SK-N-SH (cell line): ENCODE data around the gene PERCC1. TPM values are rescaled to one million over a fixed set of nuclear protein-coding genes. Genes with fewer than 3 reads are reported as not detected.

Experiments
- CTCF ChIA-PET: fragments of 300-600, 350-600 bp; formaldehyde crosslinking; extraction: SDS; loops from one replicate; lab custom pipeline; 2021; lab: Yijun Ruan, JAX
- POLR2A ChIA-PET: fragments of 350-600 bp; sonication (Branson Sonifier 250); formaldehyde crosslinking; extraction: SDS; loops from one replicate; lab custom pipeline; 2020; ENCODE audit warnings: antibody characterized with exemption, inconsistent platforms; lab: Yijun Ruan, JAX
- DNase-seq: peaks from one replicate; pipeline ENCODE4 v3.0.0; 2012
- H2AFZ ChIP-seq: fragments of 200-600 bp; sonication (generic); 2 replicates; pipeline ENCODE4 v1.8.1; 2016; ENCODE audit warnings: antibody characterized with exemption, mild to moderate bottlenecking, low read depth
- H3F3A ChIP-seq: fragments of 200-600 bp; sonication (generic); replicated peaks from 2 replicates; pipeline ENCODE3; 2016; ENCODE audit warnings: antibody characterized with exemption, mild to moderate bottlenecking; ENCODE audit not compliant: insufficient read depth
- H3K27ac ChIP-seq, 2 experiments: fragments of 200-500 bp in 1 of 2; fragments of 200-600 bp in 1 of 2; sonication (Bioruptor generic) in 1 of 2; sonication (generic), shearing (Covaris generic) in 1 of 2; 2 replicates each; pipeline versions ENCODE4 v1.5.1 to v1.6.1; 2014 to 2016; ENCODE audit warnings: low read depth in 2 of 2, inconsistent platforms in 1 of 2, low read length in 1 of 2, mild to moderate bottlenecking in 1 of 2, mixed read lengths in 1 of 2
- H3K27me3 ChIP-seq: fragments of 200-600 bp; sonication (generic), shearing (Covaris generic); 2 replicates; pipeline ENCODE4 v1.6.1; 2016; ENCODE audit warnings: mixed run types; ENCODE audit not compliant: insufficient read depth
- H3K36me3 ChIP-seq, 2 experiments: fragments of 200-500 bp in 1 of 2; fragments of 200-600 bp in 1 of 2; sonication (Bioruptor generic) in 1 of 2; sonication (generic) in 1 of 2; replicated peaks in 1 of 2; 2 replicates each; pipeline versions ENCODE3 to v1.5.1; 2014 to 2016; ENCODE audit warnings: low read length in 1 of 2, mild to moderate bottlenecking in 1 of 2; ENCODE audit not compliant: insufficient read depth in 2 of 2, control insufficient read depth in 1 of 2
- H3K4me1 ChIP-seq, 2 experiments: fragments of 200-500 bp in 1 of 2; fragments of 200-600 bp in 1 of 2; sonication (Bioruptor generic) in 1 of 2; sonication (generic), shearing (Covaris generic) in 1 of 2; 2 replicates each; pipeline versions ENCODE4 v1.5.1 to v1.6.1; 2014 to 2016; ENCODE audit warnings: low read depth in 1 of 2, low read length in 1 of 2, mixed run types in 1 of 2; ENCODE audit not compliant: insufficient read depth in 2 of 2, control insufficient read depth in 1 of 2
- H3K4me2 ChIP-seq: fragments of 200-600 bp; sonication (generic), shearing (Covaris generic); 2 replicates; pipeline ENCODE4 v1.6.1; 2017; ENCODE audit warnings: mixed run types
- H3K4me3 ChIP-seq, 2 experiments: fragments of 200-500 bp in 1 of 2; fragments of 200-600 bp in 1 of 2; sonication (Bioruptor generic) in 1 of 2; sonication (generic), shearing (Covaris generic) in 1 of 2; 2 replicates each; pipeline versions ENCODE4 v1.5.1 to v1.8.1; 2014 to 2016; ENCODE audit warnings: low read depth in 2 of 2, inconsistent platforms in 1 of 2, low read length in 1 of 2, mild to moderate bottlenecking in 1 of 2, mixed read lengths in 1 of 2, moderate library complexity in 1 of 2
- H3K79me2 ChIP-seq: fragments of 200-600 bp; sonication (generic); 2 replicates; pipeline ENCODE4 v1.8.1; 2017; ENCODE audit warnings: mild to moderate bottlenecking; ENCODE audit not compliant: insufficient read depth
- H3K9ac ChIP-seq: fragments of 200-600 bp; sonication (generic); 2 replicates; pipeline ENCODE4 v1.6.1; 2017; ENCODE audit warnings: mixed run types
- H3K9me2 ChIP-seq: fragments of 200-600 bp; sonication (generic); 2 replicates; pipeline ENCODE4 v1.6.1; 2017; ENCODE audit warnings: mixed run types
- H3K9me3 ChIP-seq: fragments of 200-600 bp; sonication (generic); 2 replicates; pipeline ENCODE4 v1.6.1; 2017; ENCODE audit warnings: mixed run types, mild to moderate bottlenecking, moderate library complexity
- H4K20me1 ChIP-seq: fragments of 200-600 bp; sonication (generic); 2 replicates; pipeline ENCODE4 v1.6.1; 2017; ENCODE audit warnings: mild to moderate bottlenecking, mixed run types; ENCODE audit not compliant: insufficient read depth
- CHD2 ChIP-seq: fragments of 150-350 bp; IDR thresholded peaks from 2 replicates; pipeline ENCODE4 v1.6.1; 2018; ENCODE audit warnings: low read length; ENCODE audit not compliant: partially characterized antibody
- EZH2phosphoT487 ChIP-seq: fragments of 200-600 bp; sonication (generic); IDR thresholded peaks from 2 replicates; pipeline ENCODE4 v1.6.1; 2017; ENCODE audit warnings: low read depth, mixed run types, mild to moderate bottlenecking, antibody characterized with exemption, moderate library complexity, borderline replicate concordance
- GABPA ChIP-seq: IDR thresholded peaks from 2 replicates; pipeline ENCODE4 v1.4.0; 2012; ENCODE audit warnings: low read depth, mild to moderate bottlenecking
- GATA2 ChIP-seq: sonication (generic); formaldehyde crosslinking; IDR thresholded peaks from 2 replicates; pipeline ENCODE4 v1.5.0; 2020; ENCODE audit warnings: mild to moderate bottlenecking, missing genetic modification reagents
- JUND ChIP-seq: IDR thresholded peaks from 2 replicates; pipeline ENCODE4 v1.4.0; 2012
- NFIC ChIP-seq: IDR thresholded peaks from 2 replicates; pipeline ENCODE4 v1.4.0; 2012; ENCODE audit warnings: borderline replicate concordance
- POLR2AphosphoS5 ChIP-seq: IDR thresholded peaks from 2 replicates; pipeline ENCODE4 v1.6.1; 2012; ENCODE audit warnings: low read depth, low read length
- RCOR1 ChIP-seq: fragments of 150-350 bp; IDR thresholded peaks from 2 replicates; pipeline ENCODE4 v1.6.1; 2017; ENCODE audit warnings: antibody characterized with exemption, low read length
- RFX5 ChIP-seq: IDR thresholded peaks from 2 replicates; pipeline ENCODE4 v1.6.1; 2012; ENCODE audit warnings: mild to moderate bottlenecking, improper control_type of control experiment, low read length
- SIN3A ChIP-seq: IDR thresholded peaks from 2 replicates; pipeline ENCODE4 v1.6.1; 2012; ENCODE audit warnings: low read depth, mild to moderate bottlenecking, low read length, moderate library complexity, borderline replicate concordance
- SMC3 ChIP-seq: IDR thresholded peaks from 2 replicates; pipeline ENCODE4 v1.6.1; 2012; ENCODE audit warnings: low read depth, low read length, improper control_type of control experiment
- TAF1 ChIP-seq: IDR thresholded peaks from 2 replicates; pipeline ENCODE4 v1.6.1; 2012; ENCODE audit warnings: low read depth, mild to moderate bottlenecking, low read length, moderate library complexity, borderline replicate concordance
- TCF12 ChIP-seq: IDR thresholded peaks from 2 replicates; pipeline ENCODE4 v1.4.0; 2012
- TEAD4 ChIP-seq: IDR thresholded peaks from 2 replicates; pipeline ENCODE4 v1.4.0; 2012; ENCODE audit warnings: mild to moderate bottlenecking, borderline replicate concordance; ENCODE audit not compliant: insufficient read depth
- YY1 ChIP-seq: IDR thresholded peaks from 2 replicates; pipeline ENCODE4 v1.4.0; 2012; ENCODE audit warnings: low read depth, mild to moderate bottlenecking
- WGBS: methylation state at CpG from one replicate; pipeline ENCODE4 v1.1.6; 2017; ENCODE audit warnings: low lambda C conversion rate; 5-methylcytosine and 5-hydroxymethylcytosine counted together
- polyA plus RNA-seq, 3 experiments: library from polyadenylated mRNA; depleted of rRNA; stranded (reverse); fragments of >200 nt; gene quantifications; 2 replicates each; pipeline ENCODE4 v1.2.3, GENCODE V29; 2012
- TF ChIP-seq, protein P1 (sequence below): fragments of 200-600 bp; sonication (generic); IDR thresholded peaks from 2 replicates; pipeline ENCODE4 v1.6.1; 2017; ENCODE audit warnings: antibody characterized with exemption, mild to moderate bottlenecking, moderate library complexity
- TF ChIP-seq, protein P2 (sequence below): IDR thresholded peaks from 2 replicates; pipeline ENCODE4 v1.4.0; 2012; ENCODE audit warnings: low read depth
- TF ChIP-seq, protein P3 (sequence below): IDR thresholded peaks from 2 replicates; pipeline ENCODE4 v1.4.0; 2012; ENCODE audit warnings: low read depth, borderline replicate concordance
- TF ChIP-seq, protein P4 (sequence below): fragments of 150-350 bp; IDR thresholded peaks from 2 replicates; pipeline ENCODE4 v1.6.1; 2016; ENCODE audit warnings: mild to moderate bottlenecking, low read depth, low read length
- TF ChIP-seq, protein P5 (sequence below): IDR thresholded peaks from 2 replicates; pipeline ENCODE4 v1.6.1; 2012; ENCODE audit warnings: mild to moderate bottlenecking, low read depth, low read length, moderate library complexity

The PERCC1 gene
- polyA plus RNA-seq, 1 of the 3 experiments (the other 2 are of a cell fraction), result not detected

DNA sequence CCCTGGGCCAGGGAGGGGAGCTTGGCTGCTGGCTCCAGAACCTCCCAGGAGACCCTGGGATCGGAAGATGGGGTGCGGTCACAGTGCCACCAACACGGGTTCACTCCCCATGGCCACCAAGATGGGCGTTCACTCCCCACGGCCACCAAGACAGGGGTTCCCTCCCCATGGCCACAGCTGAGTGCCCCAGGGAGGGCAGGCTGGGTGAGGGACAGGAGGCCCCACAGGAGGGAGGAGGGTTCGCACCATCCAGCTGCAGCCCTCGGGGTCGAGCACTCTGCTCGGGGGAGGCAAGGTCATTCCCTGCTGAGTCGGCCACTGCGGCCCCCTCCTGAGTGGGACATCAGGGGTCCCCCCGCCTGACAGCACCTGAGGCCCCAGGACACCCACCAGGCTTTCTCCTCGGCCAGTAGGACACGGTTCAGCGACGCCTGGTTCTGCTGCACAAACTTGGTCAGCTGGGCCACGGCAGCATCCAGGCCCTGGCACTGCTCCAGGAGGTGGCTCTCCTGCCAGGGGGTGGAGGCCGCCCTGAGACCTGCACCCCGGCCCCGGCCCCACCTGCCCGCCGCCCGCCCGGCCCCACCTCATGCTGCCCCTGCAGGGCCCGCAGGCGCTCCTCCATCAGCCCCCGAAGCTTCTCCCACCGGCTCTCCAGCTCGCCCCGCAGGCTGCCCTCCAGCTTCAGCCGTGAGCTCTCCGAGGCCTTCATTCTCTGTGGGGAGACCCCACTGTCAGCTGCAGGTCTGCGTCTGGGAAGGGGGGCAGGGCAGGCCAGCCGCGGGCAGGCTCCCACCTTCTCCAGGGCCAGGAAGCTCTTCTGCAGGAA, 7.6 kb downstream of the PERCC1 start:
- H3K4me3 ChIP-seq, result no peak overlapping the region
- WGBS, result 86% methylated on average over 19 of the region's 35 CpGs
- ChIA-PET POLR2A (interaction anchor here (1.2 kb wide), 1 partner anchor 8 kb away, joined by 3 read pairs; the partner anchor contains the start of gene PERCC1), CTCF (interaction anchor here (0.7 kb wide), 1 partner anchor 26 kb away, joined by 4 read pairs; no protein-coding TSS in a partner anchor)
- no peaks in the 10 kb centered on the region for H4K20me1 ChIP-seq
- H3K4me2 ChIP-seq, result no peak overlapping the region
- no peaks in the 10 kb centered on the region for H3K9me2 ChIP-seq
- no peak overlapping the region for H3K9ac ChIP-seq
- no peaks in the 10 kb centered on the region for H3K9me3 ChIP-seq
- H3F3A ChIP-seq, result no peaks in the 10 kb centered on the region
- H3K4me1 ChIP-seq, result no peaks in the 10 kb centered on the region; a peak in 1 of 4 replicates
- no peak overlapping the region for H2AFZ ChIP-seq
- no peaks in the 10 kb centered on the region for H3K27me3 ChIP-seq
- no peaks in the 10 kb centered on the region for H3K79me2 ChIP-seq
- H3K27ac ChIP-seq, result no peak overlapping the region
- DNase-seq, result no peak
- no peaks in the 10 kb centered on the region for H3K36me3 ChIP-seq
- no peak for TF ChIP-seq RCOR1
- no peak for TF ChIP-seq EZH2phosphoT487
- TF ChIP-seq TCF12, result no peak
- no peak for TF ChIP-seq NFIC
- no peak for TF ChIP-seq CHD2
- TF ChIP-seq SIN3A, result no peak
- no peak for TF ChIP-seq GABPA
- TF ChIP-seq, protein P1, sequence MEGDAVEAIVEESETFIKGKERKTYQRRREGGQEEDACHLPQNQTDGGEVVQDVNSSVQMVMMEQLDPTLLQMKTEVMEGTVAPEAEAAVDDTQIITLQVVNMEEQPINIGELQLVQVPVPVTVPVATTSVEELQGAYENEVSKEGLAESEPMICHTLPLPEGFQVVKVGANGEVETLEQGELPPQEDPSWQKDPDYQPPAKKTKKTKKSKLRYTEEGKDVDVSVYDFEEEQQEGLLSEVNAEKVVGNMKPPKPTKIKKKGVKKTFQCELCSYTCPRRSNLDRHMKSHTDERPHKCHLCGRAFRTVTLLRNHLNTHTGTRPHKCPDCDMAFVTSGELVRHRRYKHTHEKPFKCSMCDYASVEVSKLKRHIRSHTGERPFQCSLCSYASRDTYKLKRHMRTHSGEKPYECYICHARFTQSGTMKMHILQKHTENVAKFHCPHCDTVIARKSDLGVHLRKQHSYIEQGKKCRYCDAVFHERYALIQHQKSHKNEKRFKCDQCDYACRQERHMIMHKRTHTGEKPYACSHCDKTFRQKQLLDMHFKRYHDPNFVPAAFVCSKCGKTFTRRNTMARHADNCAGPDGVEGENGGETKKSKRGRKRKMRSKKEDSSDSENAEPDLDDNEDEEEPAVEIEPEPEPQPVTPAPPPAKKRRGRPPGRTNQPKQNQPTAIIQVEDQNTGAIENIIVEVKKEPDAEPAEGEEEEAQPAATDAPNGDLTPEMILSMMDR, result no peak
- TF ChIP-seq, protein P2, sequence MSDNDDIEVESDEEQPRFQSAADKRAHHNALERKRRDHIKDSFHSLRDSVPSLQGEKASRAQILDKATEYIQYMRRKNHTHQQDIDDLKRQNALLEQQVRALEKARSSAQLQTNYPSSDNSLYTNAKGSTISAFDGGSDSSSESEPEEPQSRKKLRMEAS, result no peak
- TF ChIP-seq JUND, result no peak
- TF ChIP-seq GATA2 (CRISPR knock-in tag), result no peak
- TF ChIP-seq YY1, result no peak
- TF ChIP-seq, protein P3, sequence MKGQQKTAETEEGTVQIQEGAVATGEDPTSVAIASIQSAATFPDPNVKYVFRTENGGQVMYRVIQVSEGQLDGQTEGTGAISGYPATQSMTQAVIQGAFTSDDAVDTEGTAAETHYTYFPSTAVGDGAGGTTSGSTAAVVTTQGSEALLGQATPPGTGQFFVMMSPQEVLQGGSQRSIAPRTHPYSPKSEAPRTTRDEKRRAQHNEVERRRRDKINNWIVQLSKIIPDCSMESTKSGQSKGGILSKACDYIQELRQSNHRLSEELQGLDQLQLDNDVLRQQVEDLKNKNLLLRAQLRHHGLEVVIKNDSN, result no peak
- TF ChIP-seq RFX5, result no peak
- no peak for TF ChIP-seq TEAD4
- TF ChIP-seq POLR2AphosphoS5, result no peak
- TF ChIP-seq, protein P4, sequence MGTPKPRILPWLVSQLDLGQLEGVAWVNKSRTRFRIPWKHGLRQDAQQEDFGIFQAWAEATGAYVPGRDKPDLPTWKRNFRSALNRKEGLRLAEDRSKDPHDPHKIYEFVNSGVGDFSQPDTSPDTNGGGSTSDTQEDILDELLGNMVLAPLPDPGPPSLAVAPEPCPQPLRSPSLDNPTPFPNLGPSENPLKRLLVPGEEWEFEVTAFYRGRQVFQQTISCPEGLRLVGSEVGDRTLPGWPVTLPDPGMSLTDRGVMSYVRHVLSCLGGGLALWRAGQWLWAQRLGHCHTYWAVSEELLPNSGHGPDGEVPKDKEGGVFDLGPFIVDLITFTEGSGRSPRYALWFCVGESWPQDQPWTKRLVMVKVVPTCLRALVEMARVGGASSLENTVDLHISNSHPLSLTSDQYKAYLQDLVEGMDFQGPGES, result no peak
- no peak for TF ChIP-seq TAF1
- no peak for TF ChIP-seq SMC3
- TF ChIP-seq, protein P5, sequence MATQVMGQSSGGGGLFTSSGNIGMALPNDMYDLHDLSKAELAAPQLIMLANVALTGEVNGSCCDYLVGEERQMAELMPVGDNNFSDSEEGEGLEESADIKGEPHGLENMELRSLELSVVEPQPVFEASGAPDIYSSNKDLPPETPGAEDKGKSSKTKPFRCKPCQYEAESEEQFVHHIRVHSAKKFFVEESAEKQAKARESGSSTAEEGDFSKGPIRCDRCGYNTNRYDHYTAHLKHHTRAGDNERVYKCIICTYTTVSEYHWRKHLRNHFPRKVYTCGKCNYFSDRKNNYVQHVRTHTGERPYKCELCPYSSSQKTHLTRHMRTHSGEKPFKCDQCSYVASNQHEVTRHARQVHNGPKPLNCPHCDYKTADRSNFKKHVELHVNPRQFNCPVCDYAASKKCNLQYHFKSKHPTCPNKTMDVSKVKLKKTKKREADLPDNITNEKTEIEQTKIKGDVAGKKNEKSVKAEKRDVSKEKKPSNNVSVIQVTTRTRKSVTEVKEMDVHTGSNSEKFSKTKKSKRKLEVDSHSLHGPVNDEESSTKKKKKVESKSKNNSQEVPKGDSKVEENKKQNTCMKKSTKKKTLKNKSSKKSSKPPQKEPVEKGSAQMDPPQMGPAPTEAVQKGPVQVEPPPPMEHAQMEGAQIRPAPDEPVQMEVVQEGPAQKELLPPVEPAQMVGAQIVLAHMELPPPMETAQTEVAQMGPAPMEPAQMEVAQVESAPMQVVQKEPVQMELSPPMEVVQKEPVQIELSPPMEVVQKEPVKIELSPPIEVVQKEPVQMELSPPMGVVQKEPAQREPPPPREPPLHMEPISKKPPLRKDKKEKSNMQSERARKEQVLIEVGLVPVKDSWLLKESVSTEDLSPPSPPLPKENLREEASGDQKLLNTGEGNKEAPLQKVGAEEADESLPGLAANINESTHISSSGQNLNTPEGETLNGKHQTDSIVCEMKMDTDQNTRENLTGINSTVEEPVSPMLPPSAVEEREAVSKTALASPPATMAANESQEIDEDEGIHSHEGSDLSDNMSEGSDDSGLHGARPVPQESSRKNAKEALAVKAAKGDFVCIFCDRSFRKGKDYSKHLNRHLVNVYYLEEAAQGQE, result no peak
